Measurements from ENCODE around the gene TRPM7.
"Not testable (repeated sequence)": the region's sequence is repeated elsewhere in the genome, so short reads cannot be mapped to it uniquely, and the experiment has no call there.

TRPM7 gene

DNA sequence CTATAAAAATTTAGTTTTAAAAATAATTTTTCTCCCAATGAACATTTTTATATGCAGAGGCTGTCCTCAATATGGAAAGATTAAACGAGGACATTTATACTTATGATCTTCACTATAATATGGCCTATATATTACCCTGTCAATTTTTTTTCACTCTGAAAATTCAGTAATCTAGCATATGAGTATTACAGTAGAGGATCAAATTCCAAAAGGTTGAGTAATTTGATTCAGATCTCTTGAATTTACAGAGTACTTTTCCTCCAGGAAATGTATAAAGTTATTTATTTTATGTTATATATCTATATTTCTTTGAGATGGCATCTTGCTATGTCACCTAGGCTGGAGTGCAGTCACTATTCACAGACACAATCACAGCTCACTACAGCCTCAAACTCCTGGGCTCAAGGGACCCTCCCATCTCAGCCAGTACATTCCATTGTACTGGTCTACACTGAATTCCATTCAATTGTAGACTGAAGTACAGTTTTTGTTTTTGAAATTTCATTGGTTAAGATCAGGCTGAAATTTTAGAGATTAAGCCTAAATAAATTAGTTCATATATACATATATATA lies 16.3 kb upstream of the TRPM7 start:
- H3K27ac ChIP-seq = no peak overlapping the region
- TF ChIP-seq, protein P1, sequence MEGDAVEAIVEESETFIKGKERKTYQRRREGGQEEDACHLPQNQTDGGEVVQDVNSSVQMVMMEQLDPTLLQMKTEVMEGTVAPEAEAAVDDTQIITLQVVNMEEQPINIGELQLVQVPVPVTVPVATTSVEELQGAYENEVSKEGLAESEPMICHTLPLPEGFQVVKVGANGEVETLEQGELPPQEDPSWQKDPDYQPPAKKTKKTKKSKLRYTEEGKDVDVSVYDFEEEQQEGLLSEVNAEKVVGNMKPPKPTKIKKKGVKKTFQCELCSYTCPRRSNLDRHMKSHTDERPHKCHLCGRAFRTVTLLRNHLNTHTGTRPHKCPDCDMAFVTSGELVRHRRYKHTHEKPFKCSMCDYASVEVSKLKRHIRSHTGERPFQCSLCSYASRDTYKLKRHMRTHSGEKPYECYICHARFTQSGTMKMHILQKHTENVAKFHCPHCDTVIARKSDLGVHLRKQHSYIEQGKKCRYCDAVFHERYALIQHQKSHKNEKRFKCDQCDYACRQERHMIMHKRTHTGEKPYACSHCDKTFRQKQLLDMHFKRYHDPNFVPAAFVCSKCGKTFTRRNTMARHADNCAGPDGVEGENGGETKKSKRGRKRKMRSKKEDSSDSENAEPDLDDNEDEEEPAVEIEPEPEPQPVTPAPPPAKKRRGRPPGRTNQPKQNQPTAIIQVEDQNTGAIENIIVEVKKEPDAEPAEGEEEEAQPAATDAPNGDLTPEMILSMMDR (conservative IDR thresholded peaks at IDR 0.05) = no peak

DNA sequence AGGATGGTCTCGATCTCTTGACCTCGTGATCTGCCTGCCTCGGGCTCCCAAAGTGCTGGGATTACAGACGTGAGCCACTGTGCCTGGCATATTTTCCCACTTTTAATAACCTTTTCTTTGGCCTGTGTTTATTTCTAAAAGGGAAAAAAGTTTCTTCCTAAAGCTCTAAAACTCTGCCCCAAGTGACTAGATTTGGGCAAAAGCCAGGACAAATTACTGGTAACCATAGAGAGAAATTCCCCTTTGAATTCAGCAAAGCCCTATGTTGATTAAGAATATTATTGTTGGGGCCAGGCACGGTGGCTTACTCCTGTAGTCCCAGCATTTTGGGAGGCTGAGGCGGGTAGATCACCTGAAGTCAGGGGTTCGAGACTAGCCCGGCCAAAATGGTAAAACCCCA lies 11.5 kb upstream of the TRPM7 start:
- H3K27ac ChIP-seq = no peak overlapping the region
- TF ChIP-seq, protein P1 (conservative IDR thresholded peaks at IDR 0.05) = no peak

DNA sequence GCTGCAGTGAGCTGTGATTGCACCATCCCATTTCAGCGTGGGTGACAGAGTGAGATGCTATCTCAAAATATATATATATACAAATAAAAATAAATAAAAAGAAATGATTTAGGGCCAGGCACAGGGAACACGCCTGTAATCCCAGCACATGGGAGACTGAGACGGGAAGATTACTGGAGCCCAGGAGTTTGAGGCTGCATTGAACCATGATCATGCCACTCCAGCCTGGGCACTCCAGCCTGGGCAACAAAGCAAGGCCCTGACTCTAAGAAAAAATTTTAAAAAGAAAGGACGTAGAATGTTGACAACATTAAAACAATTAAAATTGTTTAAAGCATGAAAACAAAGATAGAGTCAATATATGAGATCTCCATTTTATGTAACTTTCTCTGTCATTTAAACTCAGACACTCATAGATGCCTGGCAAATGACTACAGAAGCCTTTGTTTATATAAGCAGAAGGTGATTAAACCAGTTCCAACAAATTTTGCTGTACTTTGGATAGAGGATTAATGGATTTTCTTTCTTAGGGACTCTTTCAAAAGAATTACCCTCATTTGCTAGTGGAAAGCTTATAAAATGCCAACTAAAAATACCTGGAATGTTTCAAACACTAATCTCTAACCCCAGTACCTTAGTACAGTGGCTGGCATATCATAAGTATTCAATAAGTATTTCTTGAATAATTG lies 10.7 kb upstream of the TRPM7 start:
- TF ChIP-seq, protein P1 (conservative IDR thresholded peaks at IDR 0.05) = no peak
- H3K27ac ChIP-seq = no peak overlapping the region

DNA sequence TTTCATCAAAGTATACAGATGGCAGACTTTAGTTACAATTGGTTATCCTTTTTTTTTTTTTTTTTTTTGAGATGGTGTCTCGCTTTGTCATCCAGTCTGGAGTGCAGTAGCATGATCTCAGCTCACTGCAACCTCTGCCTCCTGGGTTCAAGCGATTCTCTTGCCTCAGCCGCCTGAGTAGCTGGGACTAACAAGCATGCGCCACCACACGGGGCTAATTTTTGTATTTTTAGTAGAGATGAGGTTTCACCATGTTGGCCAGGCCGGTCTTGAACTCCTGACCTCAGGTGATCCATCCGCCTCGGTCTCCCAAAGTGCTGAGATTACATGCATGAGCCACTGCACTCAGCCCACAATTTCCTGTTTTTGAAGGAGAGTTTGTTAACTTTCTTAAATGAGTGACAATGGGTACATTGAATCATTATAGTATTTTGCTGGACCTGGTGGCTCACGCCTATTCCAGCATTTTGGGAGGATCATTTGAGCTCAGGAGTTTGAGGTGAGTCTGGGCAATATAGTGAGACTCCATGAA lies 8.1 kb upstream of the TRPM7 start:
- not testable (repeated sequence) for H3K27ac ChIP-seq

DNA sequence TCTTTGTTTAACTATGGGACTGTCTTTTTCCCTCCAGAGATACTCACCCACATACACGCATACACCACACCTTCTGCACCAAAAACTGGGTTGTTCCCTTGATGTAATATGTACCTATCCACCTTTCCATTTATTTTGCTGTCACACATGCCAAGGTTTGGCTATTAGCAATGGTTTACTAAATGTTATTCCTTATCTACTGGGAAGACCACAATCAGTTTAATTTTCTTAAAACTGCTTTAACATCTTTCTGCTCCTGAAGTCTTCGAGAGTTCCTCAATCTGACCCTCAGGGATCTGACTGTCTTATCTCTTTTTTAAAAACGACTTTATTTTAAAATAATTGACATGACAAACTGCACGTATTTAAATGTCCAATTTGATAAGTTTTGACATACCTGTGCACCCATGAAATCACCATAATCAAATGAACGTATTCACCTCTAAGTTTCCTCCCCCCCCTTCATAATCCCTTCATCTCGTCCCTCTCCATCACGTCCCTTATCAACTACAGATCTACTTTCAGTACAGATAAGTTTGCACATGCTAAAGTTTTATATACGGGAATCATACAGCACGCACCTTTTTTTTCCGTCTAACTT lies 805 bp upstream of the TRPM7 start:
- TF ChIP-seq, protein P1 (conservative IDR thresholded peaks at IDR 0.05) = no peak
- H3K27ac ChIP-seq = peak overlapping the region; percentile 91

DNA sequence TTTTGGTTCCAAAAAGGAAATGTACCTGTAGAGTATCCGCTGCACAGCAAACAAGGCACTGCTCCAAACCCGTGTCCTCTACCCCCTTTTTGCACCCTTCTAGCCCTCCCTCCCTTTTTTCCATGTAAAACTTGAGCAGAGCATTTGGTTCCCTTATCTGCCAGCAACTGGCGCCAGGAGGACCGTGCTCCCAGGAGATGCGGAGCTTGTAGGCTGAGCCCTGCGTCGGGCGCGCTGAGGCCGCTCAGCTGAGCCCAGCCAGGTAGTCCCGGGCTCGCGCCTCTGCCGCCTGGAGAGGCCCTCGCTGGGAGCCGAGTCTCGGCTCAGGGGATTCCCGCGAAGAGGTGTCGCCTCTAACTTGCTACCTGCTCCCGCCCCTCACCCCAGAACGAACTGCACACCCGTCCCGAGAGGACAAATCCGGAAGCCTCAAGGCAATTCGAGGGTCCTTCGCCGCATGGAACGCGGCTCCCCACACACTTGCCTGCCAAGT lies 575 bp downstream of the TRPM7 start:
- TF ChIP-seq, protein P1 (conservative IDR thresholded peaks at IDR 0.05) = no peak
- H3K27ac ChIP-seq = peak overlapping the region; percentile 91

DNA sequence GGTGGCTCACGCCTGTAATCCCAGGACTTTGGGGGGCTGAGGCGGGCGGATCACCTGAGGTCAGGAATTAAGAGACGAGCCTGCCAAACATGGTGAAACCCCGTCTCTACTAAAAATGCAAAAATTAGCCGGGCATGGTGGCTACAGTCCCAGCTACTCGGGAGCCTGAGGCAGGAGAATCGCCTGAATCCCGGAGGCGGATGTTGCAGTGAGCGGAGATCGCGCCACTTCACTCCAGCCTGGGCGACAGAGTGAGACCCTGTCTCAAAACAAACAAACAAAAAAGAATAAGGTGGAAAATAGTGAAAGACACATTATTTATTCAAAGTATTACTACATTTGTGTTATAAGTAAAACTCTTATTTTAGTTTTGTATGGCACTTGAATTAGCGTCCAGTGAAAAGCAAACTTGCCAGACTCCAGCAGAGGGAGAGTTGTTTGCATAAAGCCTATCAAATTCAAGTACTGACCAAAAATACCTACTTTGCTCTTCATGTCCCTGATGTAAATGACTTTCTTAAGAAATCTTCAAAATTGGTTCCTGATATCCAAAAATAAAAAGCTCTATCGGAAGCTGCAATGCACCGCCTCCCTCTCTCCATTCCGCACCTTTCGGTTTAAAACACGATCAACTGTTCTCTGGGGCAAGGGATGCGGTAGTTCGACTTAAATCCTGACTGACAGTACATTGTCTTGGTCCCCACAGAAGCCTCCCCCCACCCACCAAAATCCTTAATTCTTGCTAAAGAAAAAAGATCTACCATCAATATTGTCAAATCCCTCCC lies 1.2 kb downstream of the TRPM7 start:
- H3K27ac ChIP-seq = peak overlapping the region; percentile 91
- TF ChIP-seq, protein P1 (conservative IDR thresholded peaks at IDR 0.05) = 0 out of 2 replicates have a peak, but pooled peaks have one; percentile 25
